Measurements from ENCODE around the gene DYNC1I1.

- TF ChIP-seq CTCF (conservative IDR thresholded peaks at IDR 0.05): no peak
- no peak for TF ChIP-seq ZFX (IDR thresholded peaks at IDR 0.05)
These were observed 179.2 kb downstream of the DYNC1I1 start for GRCh38 chr7:95951531-95951930.
